ENCODE results near the gene FBXL17.

Gene FBXL17

GRCh38 chr5:107855171-107855570, 526.7 kb downstream of the FBXL17 start:
- Histone ChIP-seq H3K27me3 (no peaks in the 10 kb centered on the region), H3K36me3 (no peaks in the 10 kb centered on the region), H3K4me1 (no peaks in the 10 kb centered on the region), H3K9me3 (no peaks in the 10 kb centered on the region), H3K4me3 (ENCODE audit: low read depth, low read length) (no peak overlapping the region)
- DNase-seq = no peak
- peak; percentile 24; the same call in 1 of the 2 replicates for TF ChIP-seq CTCF (IDR thresholded peaks at IDR 0.05; ENCODE audit: low read depth, low read length)

GRCh38 chr5:107853696-107854095, 528.2 kb downstream of the FBXL17 start:
- TF ChIP-seq CTCF (IDR thresholded peaks at IDR 0.05; ENCODE audit: low read depth, low read length) = no peak
- no peaks in the 10 kb centered on the region for H3K4me1 ChIP-seq
- no peaks in the 10 kb centered on the region for H3K9me3 ChIP-seq
- no peak overlapping the region for H3K4me3 ChIP-seq (ENCODE audit: low read depth, low read length)
- no peaks in the 10 kb centered on the region for H3K36me3 ChIP-seq
- DNase-seq = no peak
- no peaks in the 10 kb centered on the region for H3K27me3 ChIP-seq

GRCh38 chr5:107853031-107853430, 528.9 kb downstream of the FBXL17 start:
- no peaks in the 10 kb centered on the region for H3K27me3 ChIP-seq
- no peaks in the 10 kb centered on the region for H3K36me3 ChIP-seq
- DNase-seq = no peak
- no peaks in the 10 kb centered on the region for H3K4me1 ChIP-seq
- no peaks in the 10 kb centered on the region for H3K9me3 ChIP-seq
- no peak overlapping the region for H3K4me3 ChIP-seq (ENCODE audit: low read depth, low read length)
- TF ChIP-seq CTCF (IDR thresholded peaks at IDR 0.05; ENCODE audit: low read depth, low read length) = no peak

- Histone ChIP-seq H3K4me3 (ENCODE audit: low read depth, low read length) (no peak overlapping the region), H3K36me3 (no peaks in the 10 kb centered on the region), H3K4me1 (no peaks in the 10 kb centered on the region), H3K27me3 (no peaks in the 10 kb centered on the region), H3K9me3 (no peaks in the 10 kb centered on the region)
- no peak for TF ChIP-seq CTCF (IDR thresholded peaks at IDR 0.05; ENCODE audit: low read depth, low read length)
- no peak for DNase-seq
These were observed 532.8 kb downstream of the FBXL17 start for GRCh38 chr5:107849118-107849517.

- Histone ChIP-seq H3K27me3 (no peaks in the 10 kb centered on the region), H3K4me1 (peaks cover 10% of the 10 kb centered on the region), H3K36me3 (no peaks in the 10 kb centered on the region), H3K4me3 (ENCODE audit: low read depth, low read length) (no peak overlapping the region), H3K9me3 (no peaks in the 10 kb centered on the region)
- TF ChIP-seq CTCF (IDR thresholded peaks at IDR 0.05; ENCODE audit: low read depth, low read length) = no peak
- DNase-seq = peak; percentile 71
These were observed 541.3 kb downstream of the FBXL17 start for GRCh38 chr5:107840592-107840991.

- no peaks in the 10 kb centered on the region for H3K36me3 ChIP-seq
- peak; percentile 28 for DNase-seq
- no peaks in the 10 kb centered on the region for H3K9me3 ChIP-seq
- H3K4me3 ChIP-seq (ENCODE audit: low read depth, low read length) = no peak overlapping the region
- H3K27me3 ChIP-seq = no peaks in the 10 kb centered on the region
- no peak for TF ChIP-seq CTCF (IDR thresholded peaks at IDR 0.05; ENCODE audit: low read depth, low read length)
- peaks cover 10% of the 10 kb centered on the region for H3K4me1 ChIP-seq
These were observed 541.7 kb downstream of the FBXL17 start for GRCh38 chr5:107840161-107840560.
